Measurements from ENCODE around the gene SDK1.

DNA sequence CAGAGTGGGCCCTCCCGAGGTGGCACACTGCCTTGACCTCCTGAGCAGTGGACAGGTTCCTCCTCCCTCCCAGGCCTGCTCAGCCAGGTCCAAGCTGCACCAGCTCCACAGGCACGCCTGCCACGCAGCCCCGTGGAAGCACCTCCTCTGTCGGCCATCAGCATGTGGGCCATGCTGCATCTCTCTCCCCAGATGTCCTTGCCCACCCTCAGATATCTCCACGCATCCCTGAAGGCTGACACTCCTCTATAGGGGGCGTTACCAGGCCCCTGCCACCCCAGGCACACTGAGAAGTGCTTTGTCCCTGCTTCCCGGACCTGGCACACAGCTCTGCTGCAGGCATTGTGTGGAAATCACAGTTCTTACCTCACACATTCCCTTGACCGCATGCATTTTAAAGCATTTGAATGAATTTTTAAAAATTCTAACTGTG lies 598.5 kb downstream of the SDK1 start:
- TF ChIP-seq, protein P1, sequence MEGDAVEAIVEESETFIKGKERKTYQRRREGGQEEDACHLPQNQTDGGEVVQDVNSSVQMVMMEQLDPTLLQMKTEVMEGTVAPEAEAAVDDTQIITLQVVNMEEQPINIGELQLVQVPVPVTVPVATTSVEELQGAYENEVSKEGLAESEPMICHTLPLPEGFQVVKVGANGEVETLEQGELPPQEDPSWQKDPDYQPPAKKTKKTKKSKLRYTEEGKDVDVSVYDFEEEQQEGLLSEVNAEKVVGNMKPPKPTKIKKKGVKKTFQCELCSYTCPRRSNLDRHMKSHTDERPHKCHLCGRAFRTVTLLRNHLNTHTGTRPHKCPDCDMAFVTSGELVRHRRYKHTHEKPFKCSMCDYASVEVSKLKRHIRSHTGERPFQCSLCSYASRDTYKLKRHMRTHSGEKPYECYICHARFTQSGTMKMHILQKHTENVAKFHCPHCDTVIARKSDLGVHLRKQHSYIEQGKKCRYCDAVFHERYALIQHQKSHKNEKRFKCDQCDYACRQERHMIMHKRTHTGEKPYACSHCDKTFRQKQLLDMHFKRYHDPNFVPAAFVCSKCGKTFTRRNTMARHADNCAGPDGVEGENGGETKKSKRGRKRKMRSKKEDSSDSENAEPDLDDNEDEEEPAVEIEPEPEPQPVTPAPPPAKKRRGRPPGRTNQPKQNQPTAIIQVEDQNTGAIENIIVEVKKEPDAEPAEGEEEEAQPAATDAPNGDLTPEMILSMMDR (IDR thresholded peaks at IDR 0.05; ENCODE audit: low read depth, low read length, poor library complexity, severe bottlenecking) = no peak
- TF ChIP-seq EZH2phosphoT487 (IDR thresholded peaks at IDR 0.05; ENCODE audit: borderline replicate concordance, low read length) = no peak

Data from DOHH2 (cell line).